Subcutaneous abdominal adipose tissue (tissue), 5 donors: ENCODE results near the gene C1QTNF9.
"Not testable (repeated sequence)": the region's sequence is repeated elsewhere in the genome, so short reads cannot be mapped to it uniquely, and the experiment has no call there.

Experiments used
- H3K27ac ChIP-seq: one replicate; pipeline ENCODE4 v1.7.0; 2013; ENCODE audit warnings: low read depth, mild to moderate bottlenecking, inconsistent platforms, low read length, moderate library complexity
- H3K27me3 ChIP-seq, 5 donors: one replicate each; pipeline ENCODE4 v1.7.0; 2013; ENCODE audit warnings: low read length in 5 of 5, inconsistent platforms in 1 of 5; ENCODE audit not compliant: control insufficient read depth in 5 of 5, insufficient read depth in 4 of 5
- H3K36me3 ChIP-seq, 5 donors: one replicate each; pipeline ENCODE4 v1.7.0; 2013; ENCODE audit warnings: low read length in 5 of 5; ENCODE audit not compliant: control insufficient read depth in 5 of 5, insufficient read depth in 5 of 5
- H3K4me1 ChIP-seq, 5 donors: one replicate each; pipeline ENCODE4 v1.7.0; 2013; ENCODE audit warnings: low read length in 5 of 5, mild to moderate bottlenecking in 3 of 5, moderate library complexity in 1 of 5; ENCODE audit not compliant: control insufficient read depth in 5 of 5, insufficient read depth in 5 of 5
- H3K4me3 ChIP-seq, 5 donors: one replicate each; pipeline ENCODE4 v1.7.0; 2013; ENCODE audit warnings: low read length in 5 of 5, low read depth in 1 of 5
- H3K9ac ChIP-seq, 5 donors: one replicate each; pipeline ENCODE4 v1.7.0; 2013; ENCODE audit warnings: low read length in 5 of 5, mild to moderate bottlenecking in 4 of 5, moderate library complexity in 3 of 5
- H3K9me3 ChIP-seq, 5 donors: one replicate each; pipeline ENCODE4 v1.7.0; 2013; ENCODE audit warnings: low read length in 5 of 5; ENCODE audit not compliant: control insufficient read depth in 5 of 5
- donor health status: healthy.
- donor health status: healthy.
- donor health status: healthy.
- donor health status: healthy.
- donor health status: healthy.

The C1QTNF9 gene

DNA sequence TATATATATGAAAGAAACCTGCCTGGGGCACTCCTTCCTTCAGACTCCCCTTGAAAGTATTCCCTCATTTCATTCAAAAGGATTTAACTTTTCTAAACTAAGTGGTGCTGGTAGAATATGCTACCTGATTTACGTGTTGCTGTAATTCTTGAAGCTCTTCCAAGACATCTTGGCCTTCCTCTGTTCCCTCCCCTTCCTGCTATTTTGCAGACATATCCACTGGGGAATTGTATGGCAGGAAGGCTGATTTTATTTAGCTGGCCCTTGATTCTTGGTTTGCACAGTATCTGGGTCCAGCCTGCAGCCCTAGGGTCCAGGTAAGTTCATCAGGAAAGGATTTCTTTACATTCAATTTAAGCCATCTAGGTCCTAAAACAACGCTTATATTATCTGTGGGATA is at the start of gene C1QTNF9:
Gene C1QTNF9 (plus strand): TSS at position 281 of the 400 bp plus-strand sequence. CDS start 6,424 bp downstream, outside the sequence.
- peaks cover 0 to 51% (median 5%) of the 10 kb centered on the region in 5 donors for H3K4me1 ChIP-seq
- H3K36me3 ChIP-seq, H3K27me3 ChIP-seq, H3K9me3 ChIP-seq, H3K9ac ChIP-seq, H3K27ac ChIP-seq: not testable (repeated sequence)
- peak within 1 kb of the TSS in 1 of 5 donors; percentile 17 for H3K4me3 ChIP-seq

- no peaks in the 10 kb centered on the region for H3K36me3 ChIP-seq
- no peaks in the 10 kb centered on the region for H3K27me3 ChIP-seq
- no peak overlapping the region for H3K4me3 ChIP-seq
- H3K9me3 ChIP-seq = no peaks in the 10 kb centered on the region
- peaks cover 0 to 14% (median 0%) of the 10 kb centered on the region in 5 donors for H3K4me1 ChIP-seq
- no peak overlapping the region for H3K27ac ChIP-seq
- H3K9ac ChIP-seq = no peak overlapping the region
Observed at GRCh38 chr13:24261566-24261965, 47.8 kb upstream of the C1QTNF9 start.

GRCh38 chr13:24263632-24264031 is 45.7 kb upstream of the C1QTNF9 start:
- Histone ChIP-seq H3K9ac (no peak overlapping the region), H3K9me3 (no peaks in the 10 kb centered on the region), H3K4me3 (no peak overlapping the region), H3K27ac (no peak overlapping the region), H3K27me3 (no peaks in the 10 kb centered on the region), H3K4me1 (peaks cover 0 to 26% (median 5%) of the 10 kb centered on the region in 5 donors), H3K36me3 (no peaks in the 10 kb centered on the region)

DNA sequence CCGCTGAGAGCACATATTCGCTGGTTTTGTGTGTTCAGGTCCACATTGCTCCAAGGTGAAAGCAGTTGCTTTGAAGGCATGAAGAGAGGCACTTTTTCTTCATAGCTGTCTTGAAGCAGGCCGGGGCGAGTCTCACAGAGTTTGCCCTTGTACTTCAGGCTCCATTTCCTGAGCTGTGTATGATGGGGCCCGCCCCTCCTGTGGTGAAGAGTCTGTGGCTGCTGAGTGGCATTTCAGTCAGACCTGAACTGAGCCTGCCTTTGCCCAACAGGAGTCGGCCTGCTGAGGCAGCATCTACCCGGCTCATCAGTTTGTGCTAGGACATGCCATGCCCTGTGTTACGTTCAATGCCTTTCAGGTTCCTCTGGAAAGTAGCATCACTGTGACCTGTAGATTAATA is 44.4 kb upstream of the C1QTNF9 start:
- Histone ChIP-seq H3K36me3 (no peaks in the 10 kb centered on the region), H3K27me3 (no peaks in the 10 kb centered on the region), H3K9ac (no peak overlapping the region), H3K4me3 (no peak overlapping the region), H3K9me3 (no peaks in the 10 kb centered on the region), H3K27ac (no peak overlapping the region), H3K4me1 (peaks cover 0 to 26% (median 5%) of the 10 kb centered on the region in 5 donors)

GRCh38 chr13:24265453-24265852 is 43.9 kb upstream of the C1QTNF9 start:
- no peak overlapping the region for H3K9ac ChIP-seq
- peaks cover 0 to 28% (median 9%) of the 10 kb centered on the region in 5 donors for H3K4me1 ChIP-seq
- H3K27ac ChIP-seq = no peak overlapping the region
- no peaks in the 10 kb centered on the region for H3K27me3 ChIP-seq
- H3K9me3 ChIP-seq = no peaks in the 10 kb centered on the region
- no peak overlapping the region for H3K4me3 ChIP-seq
- H3K36me3 ChIP-seq = no peaks in the 10 kb centered on the region

DNA sequence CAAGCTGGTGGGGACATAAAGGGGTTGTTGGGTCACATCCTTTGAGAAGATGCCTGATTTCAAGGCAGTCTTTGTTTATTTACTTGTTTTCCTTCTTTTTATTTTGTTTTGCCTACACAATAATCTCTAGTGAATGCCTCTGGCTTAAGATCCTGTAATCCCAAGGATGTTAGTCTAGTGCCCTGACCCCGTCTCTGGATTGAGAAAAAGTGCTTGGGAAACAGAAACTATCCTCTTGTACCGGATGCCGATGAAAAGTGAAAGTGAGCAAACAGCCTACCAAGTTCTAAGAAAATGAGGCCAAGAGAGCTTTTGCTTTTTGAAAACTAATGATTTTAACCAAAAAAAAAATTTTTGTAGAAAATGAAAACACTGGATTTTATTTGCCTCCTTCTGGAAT is 42.1 kb upstream of the C1QTNF9 start:
- peak overlapping the region in 3 of 5 donors; percentile 29 to 49 (median 36) for H3K4me3 ChIP-seq
- peak overlapping the region in 2 of 5 donors; percentile 28 to 39 for H3K9ac ChIP-seq
- no peaks in the 10 kb centered on the region for H3K9me3 ChIP-seq
- H3K36me3 ChIP-seq = no peaks in the 10 kb centered on the region
- H3K4me1 ChIP-seq = peaks cover 0 to 38% (median 23%) of the 10 kb centered on the region in 5 donors
- no peaks in the 10 kb centered on the region for H3K27me3 ChIP-seq
- H3K27ac ChIP-seq = peak overlapping the region; percentile 25

DNA sequence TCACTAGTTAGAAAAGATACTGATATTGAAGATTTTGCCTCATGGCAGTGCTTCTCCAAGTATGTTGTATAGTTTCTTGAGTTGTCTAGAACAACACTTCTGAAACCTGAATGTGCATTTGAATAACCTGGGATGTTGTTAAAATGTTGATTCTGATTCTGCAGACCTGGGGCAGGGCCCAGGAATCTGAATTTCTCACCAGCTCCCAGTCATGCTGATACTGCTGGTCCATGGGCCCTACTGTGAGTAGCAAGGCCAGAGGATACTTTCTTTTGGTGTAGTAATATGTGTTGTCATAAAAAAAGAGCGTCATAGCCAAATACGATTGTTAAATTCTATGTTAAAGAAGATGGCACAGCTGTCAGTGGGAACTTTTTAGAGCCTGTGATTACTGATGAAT is 41.6 kb upstream of the C1QTNF9 start:
- H3K4me1 ChIP-seq = peaks cover 0 to 39% (median 25%) of the 10 kb centered on the region in 5 donors
- H3K9ac ChIP-seq = peak overlapping the region in 2 of 5 donors; percentile 28 to 39
- peak overlapping the region; percentile 25 for H3K27ac ChIP-seq
- no peaks in the 10 kb centered on the region for H3K36me3 ChIP-seq
- peak overlapping the region in 3 of 5 donors; percentile 5 to 49 (median 29) for H3K4me3 ChIP-seq
- no peaks in the 10 kb centered on the region for H3K9me3 ChIP-seq
- no peaks in the 10 kb centered on the region for H3K27me3 ChIP-seq

DNA sequence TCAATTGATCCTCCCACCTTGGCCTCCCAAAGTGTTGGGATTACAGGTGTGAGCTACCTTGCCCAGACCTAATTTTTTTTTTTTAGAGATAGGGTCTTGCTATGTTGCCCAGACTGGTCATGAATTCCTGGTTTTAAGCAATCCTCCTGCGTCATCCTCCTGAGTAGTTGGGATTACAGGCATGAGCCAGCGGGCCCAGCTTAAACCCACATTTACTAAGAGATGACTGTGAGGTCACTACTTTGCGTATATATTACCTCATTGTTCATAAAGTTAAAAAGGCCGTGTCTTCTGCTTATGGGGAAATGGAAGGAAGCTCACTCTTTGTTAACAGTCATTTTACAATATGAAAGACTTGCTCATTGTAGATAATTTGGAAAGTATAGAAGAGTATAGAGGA is 39.6 kb upstream of the C1QTNF9 start:
- no peak overlapping the region for H3K9ac ChIP-seq
- H3K27me3 ChIP-seq = no peaks in the 10 kb centered on the region
- peaks cover 0 to 51% (median 25%) of the 10 kb centered on the region in 5 donors for H3K4me1 ChIP-seq
- no peak overlapping the region for H3K4me3 ChIP-seq
- no peaks in the 10 kb centered on the region for H3K36me3 ChIP-seq
- H3K9me3 ChIP-seq = no peaks in the 10 kb centered on the region
- H3K27ac ChIP-seq = no peak overlapping the region

GRCh38 chr13:24270639-24271141 is 38.7 kb upstream of the C1QTNF9 start:
- no peaks in the 10 kb centered on the region for H3K27me3 ChIP-seq
- no peaks in the 10 kb centered on the region for H3K9me3 ChIP-seq
- peak overlapping the region; percentile 38 to 73 (median 62) for H3K4me3 ChIP-seq
- H3K9ac ChIP-seq = peak overlapping the region in 3 of 5 donors; percentile 8 to 63 (median 16)
- H3K36me3 ChIP-seq = no peaks in the 10 kb centered on the region
- peaks cover 0 to 57% (median 25%) of the 10 kb centered on the region in 5 donors for H3K4me1 ChIP-seq
- H3K27ac ChIP-seq = no peak overlapping the region

DNA sequence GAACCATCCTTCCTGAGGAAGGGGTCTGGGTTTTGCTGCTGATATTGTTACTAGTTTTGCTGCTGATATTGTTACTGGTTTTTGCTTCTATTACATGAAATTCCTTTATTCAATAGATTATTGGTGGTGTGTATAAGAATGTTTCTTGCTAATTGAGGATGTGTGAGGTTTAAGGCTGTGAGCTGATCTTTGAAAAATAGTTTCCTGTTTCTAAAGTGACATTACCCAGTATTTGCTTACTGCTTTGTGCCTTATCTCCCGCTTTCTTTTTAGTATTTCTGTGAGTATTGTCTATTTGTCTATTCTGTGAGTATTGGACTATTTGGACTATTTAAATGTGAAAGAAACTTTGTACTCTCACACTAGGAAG is 38.2 kb upstream of the C1QTNF9 start:
- H3K36me3 ChIP-seq = no peaks in the 10 kb centered on the region
- no peaks in the 10 kb centered on the region for H3K9me3 ChIP-seq
- H3K4me1 ChIP-seq = peaks cover 0 to 57% (median 25%) of the 10 kb centered on the region in 5 donors
- peak overlapping the region; percentile 52 for H3K27ac ChIP-seq
- H3K9ac ChIP-seq = peak overlapping the region in 4 of 5 donors; percentile 43 to 66 (median 58)
- H3K4me3 ChIP-seq = peak overlapping the region; percentile 38 to 73 (median 62)
- no peaks in the 10 kb centered on the region for H3K27me3 ChIP-seq
